ENCODE data around the gene ME3.

DNA sequence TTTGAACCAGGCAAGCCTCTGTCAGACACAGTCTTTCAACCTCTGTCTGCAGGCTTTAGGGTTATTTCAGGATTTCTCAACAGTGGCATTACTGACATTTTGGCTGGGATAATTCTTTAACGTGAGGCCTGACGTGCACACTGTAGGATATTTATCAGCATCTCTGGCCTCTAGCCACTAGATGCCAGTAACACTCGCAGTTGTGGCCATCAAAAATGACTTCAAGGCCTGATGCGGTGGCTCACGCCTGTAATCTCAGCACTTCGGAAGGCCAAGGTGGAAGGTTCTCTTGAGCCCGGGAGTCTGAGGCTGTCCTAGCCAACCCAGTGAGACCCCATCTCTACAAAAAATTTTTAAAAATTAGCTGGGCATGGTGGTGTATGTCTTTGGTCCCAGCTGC is 184.7 kb downstream of the ME3 start:
- TF ChIP-seq ZNF671 (CRISPR knock-in tag; IDR thresholded peaks at IDR 0.05) (no peak), NR1H2 (CRISPR knock-in tag; IDR thresholded peaks at IDR 0.05) (no peak), IRF2 (CRISPR knock-in tag; IDR thresholded peaks at IDR 0.05; ENCODE audit: borderline replicate concordance, low read depth) (no peak), FOXK1 (CRISPR knock-in tag; IDR thresholded peaks at IDR 0.05) (no peak), ZNF121 (CRISPR knock-in tag; IDR thresholded peaks at IDR 0.05) (no peak), NR3C1 (CRISPR knock-in tag; conservative IDR thresholded peaks at IDR 0.05; ENCODE audit: low read depth) (no peak)
- TF ChIP-seq, protein P1, sequence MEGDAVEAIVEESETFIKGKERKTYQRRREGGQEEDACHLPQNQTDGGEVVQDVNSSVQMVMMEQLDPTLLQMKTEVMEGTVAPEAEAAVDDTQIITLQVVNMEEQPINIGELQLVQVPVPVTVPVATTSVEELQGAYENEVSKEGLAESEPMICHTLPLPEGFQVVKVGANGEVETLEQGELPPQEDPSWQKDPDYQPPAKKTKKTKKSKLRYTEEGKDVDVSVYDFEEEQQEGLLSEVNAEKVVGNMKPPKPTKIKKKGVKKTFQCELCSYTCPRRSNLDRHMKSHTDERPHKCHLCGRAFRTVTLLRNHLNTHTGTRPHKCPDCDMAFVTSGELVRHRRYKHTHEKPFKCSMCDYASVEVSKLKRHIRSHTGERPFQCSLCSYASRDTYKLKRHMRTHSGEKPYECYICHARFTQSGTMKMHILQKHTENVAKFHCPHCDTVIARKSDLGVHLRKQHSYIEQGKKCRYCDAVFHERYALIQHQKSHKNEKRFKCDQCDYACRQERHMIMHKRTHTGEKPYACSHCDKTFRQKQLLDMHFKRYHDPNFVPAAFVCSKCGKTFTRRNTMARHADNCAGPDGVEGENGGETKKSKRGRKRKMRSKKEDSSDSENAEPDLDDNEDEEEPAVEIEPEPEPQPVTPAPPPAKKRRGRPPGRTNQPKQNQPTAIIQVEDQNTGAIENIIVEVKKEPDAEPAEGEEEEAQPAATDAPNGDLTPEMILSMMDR (IDR thresholded peaks at IDR 0.05), result no peak
- TF ChIP-seq, protein P2, sequence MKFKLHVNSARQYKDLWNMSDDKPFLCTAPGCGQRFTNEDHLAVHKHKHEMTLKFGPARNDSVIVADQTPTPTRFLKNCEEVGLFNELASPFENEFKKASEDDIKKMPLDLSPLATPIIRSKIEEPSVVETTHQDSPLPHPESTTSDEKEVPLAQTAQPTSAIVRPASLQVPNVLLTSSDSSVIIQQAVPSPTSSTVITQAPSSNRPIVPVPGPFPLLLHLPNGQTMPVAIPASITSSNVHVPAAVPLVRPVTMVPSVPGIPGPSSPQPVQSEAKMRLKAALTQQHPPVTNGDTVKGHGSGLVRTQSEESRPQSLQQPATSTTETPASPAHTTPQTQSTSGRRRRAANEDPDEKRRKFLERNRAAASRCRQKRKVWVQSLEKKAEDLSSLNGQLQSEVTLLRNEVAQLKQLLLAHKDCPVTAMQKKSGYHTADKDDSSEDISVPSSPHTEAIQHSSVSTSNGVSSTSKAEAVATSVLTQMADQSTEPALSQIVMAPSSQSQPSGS (CRISPR knock-in tag; IDR thresholded peaks at IDR 0.05; ENCODE audit: borderline replicate concordance, low read depth), result no peak
- TF ChIP-seq, protein P3, sequence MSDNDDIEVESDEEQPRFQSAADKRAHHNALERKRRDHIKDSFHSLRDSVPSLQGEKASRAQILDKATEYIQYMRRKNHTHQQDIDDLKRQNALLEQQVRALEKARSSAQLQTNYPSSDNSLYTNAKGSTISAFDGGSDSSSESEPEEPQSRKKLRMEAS (CRISPR knock-in tag; IDR thresholded peaks at IDR 0.05), result no peak
